GM10248 (cell line): Measurements from ENCODE around the gene PDE10A.
"Not testable (repeated sequence)": the region's sequence is repeated elsewhere in the genome, so short reads cannot be mapped to it uniquely, and the experiment has no call there.

Experiments
- CTCF ChIA-PET: fragments of 300-600 bp; sonication (Branson Sonifier 250); formaldehyde crosslinking; extraction: SDS; loops from one replicate; lab custom pipeline; 2021; ENCODE audit warnings: antibody characterized with exemption; lab: Yijun Ruan, JAX
- POLR2A ChIA-PET: fragments of 350-650 bp; sonication (Branson Sonifier 250); formaldehyde crosslinking; extraction: SDS; loops from one replicate; lab custom pipeline; 2020; ENCODE audit warnings: antibody characterized with exemption; lab: Yijun Ruan, JAX
- DNase-seq: peaks from one replicate; pipeline ENCODE4 v3.0.0; 2012; ENCODE audit errors: extremely low spot score
- TF ChIP-seq, protein P1 (sequence below): IDR thresholded peaks from 2 replicates; pipeline ENCODE4 v1.5.1; 2012; ENCODE audit warnings: mild to moderate bottlenecking, low read depth; ENCODE audit errors: extremely low read depth, missing control alignments, control extremely low read depth

The PDE10A gene

DNA sequence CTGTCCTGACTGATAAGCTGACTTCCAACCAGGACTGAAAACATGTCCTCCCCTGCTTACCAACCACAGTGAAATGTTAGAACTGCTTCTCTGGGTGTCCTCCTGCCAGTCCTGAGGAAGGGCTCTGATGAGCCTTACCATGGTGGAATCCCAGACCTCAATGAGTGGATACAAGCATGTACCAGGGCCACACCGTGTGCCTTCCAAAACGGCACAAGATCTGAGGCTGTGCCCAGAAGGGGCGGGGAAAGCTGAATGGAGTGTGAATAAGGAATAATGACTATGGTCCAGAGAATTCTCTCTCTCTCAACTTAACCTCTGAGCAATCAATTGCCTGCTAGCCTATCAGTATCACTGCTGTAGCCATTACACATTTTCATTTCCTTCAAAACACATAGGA lies 51.7 kb downstream of the PDE10A start:
- TF ChIP-seq, protein P1, sequence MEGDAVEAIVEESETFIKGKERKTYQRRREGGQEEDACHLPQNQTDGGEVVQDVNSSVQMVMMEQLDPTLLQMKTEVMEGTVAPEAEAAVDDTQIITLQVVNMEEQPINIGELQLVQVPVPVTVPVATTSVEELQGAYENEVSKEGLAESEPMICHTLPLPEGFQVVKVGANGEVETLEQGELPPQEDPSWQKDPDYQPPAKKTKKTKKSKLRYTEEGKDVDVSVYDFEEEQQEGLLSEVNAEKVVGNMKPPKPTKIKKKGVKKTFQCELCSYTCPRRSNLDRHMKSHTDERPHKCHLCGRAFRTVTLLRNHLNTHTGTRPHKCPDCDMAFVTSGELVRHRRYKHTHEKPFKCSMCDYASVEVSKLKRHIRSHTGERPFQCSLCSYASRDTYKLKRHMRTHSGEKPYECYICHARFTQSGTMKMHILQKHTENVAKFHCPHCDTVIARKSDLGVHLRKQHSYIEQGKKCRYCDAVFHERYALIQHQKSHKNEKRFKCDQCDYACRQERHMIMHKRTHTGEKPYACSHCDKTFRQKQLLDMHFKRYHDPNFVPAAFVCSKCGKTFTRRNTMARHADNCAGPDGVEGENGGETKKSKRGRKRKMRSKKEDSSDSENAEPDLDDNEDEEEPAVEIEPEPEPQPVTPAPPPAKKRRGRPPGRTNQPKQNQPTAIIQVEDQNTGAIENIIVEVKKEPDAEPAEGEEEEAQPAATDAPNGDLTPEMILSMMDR: no peak
- DNase-seq: no peak
- POLR2A ChIA-PET: no interaction called here
- CTCF ChIA-PET: no interaction called here

DNA sequence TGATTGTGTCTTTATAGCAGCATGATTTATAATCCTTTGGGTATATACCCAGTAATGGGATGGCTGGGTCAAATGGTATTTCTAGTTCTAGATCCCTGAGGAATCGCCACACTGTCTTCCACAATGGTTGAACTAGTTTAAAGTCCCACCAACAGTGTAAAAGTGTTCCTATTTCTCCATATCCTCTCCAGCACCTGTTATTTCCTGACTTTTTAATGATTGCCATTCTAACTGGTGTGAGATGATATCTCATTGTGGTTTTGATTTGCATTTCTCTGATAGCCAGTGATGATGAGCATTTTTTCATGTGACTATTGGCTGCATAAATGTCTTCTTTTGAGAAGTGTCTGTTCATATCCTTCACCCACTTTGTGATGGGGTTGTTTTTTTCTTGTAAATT lies 54.5 kb downstream of the PDE10A start:
- CTCF ChIA-PET, DNase-seq, POLR2A ChIA-PET: not testable (repeated sequence)

DNA sequence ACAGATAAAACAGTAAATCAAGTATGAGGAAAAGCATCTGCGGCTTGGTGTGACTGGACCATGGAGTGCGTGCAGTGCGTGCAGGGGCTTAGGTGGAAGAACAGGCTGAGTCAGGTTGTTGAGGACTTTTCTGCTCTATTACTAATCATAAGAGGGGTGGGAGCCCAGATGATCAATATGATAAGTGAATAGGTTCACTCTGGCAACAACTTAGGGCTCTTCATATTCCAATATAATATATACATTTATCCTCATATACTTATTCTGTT lies 56.4 kb downstream of the PDE10A start:
- DNase-seq: no peak
- CTCF ChIA-PET: no interaction called here
- POLR2A ChIA-PET: no interaction called here
- TF ChIP-seq, protein P1: no peak

DNA sequence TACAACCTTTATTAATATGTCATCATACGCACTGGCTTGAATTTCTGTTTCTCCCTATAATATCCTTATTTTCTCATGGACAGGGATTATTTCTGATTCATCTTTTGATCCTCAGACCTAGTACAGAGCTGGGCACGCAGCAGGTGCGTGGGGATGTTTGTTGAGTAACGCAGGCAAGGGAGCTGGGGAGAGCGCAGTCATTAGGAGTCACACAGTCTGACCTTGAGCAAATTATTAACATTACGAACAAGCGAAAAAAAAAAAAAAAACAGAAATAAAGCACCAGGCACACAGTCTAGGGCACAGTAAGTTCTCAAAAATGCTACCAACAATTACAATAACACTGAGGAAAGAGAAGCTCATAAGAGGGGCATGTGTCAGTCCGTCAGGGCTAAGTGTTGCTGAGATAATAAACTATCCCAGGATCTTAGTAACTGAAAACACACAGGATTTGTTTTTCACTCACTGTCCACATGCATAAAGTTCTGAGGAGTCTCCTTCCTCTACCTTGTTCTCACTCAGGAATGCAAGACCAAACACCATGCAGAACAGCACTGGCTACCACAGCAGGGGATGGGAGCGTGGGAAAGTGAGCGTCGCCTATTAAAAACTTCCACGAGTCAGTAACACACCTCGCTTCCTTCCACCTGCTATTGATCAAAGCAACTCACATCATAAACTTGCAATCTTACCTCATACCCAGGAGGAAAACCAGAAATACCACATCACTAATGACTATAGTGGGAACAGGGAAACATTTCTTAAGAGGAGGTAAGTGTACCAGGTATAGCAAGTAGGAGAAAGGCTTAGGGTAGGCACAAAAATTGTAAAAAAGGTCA lies 56.9 kb downstream of the PDE10A start:
- TF ChIP-seq, protein P1: no peak
- CTCF ChIA-PET: no interaction called here
- no peak for DNase-seq
- POLR2A ChIA-PET: no interaction called here

DNA sequence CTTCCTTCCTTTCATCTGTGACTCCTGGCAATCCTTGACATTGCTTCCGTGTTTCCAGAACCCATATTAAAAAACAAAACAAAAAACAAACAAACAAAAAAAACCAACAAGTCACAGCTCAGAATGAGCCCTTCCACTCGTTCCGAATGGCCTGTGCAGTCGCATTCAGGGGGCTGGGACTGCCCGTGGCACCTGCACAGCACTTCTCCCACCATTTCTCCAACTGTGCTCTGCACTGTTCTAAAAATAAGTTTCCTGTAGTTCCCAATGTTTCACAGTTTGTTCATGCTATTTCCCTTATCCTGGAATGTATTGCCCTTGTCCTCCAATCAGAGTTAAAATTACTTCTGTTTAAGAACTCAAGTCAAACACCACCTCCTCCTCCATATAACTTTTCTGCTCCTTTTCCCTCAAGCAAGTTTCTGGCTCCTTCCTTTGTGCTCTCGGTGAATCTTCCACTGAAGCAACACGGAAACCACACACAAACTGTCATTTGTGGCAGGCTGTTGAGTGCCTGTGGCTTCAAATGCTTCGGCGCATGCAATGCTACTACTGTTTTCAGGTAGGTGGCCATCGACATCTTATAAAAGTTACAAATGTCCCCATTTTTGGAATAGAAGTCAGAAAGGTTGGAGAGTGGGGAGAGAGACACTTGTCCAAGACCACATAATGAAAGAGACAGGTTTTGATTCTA lies 57.7 kb downstream of the PDE10A start:
- CTCF ChIA-PET: interaction anchor here (1.0 kb wide), 1 partner anchor 9 kb away, joined by 3 read pairs; no protein-coding TSS in a partner anchor
- DNase-seq: no peak
- POLR2A ChIA-PET: no interaction called here
- TF ChIP-seq, protein P1: no peak

DNA sequence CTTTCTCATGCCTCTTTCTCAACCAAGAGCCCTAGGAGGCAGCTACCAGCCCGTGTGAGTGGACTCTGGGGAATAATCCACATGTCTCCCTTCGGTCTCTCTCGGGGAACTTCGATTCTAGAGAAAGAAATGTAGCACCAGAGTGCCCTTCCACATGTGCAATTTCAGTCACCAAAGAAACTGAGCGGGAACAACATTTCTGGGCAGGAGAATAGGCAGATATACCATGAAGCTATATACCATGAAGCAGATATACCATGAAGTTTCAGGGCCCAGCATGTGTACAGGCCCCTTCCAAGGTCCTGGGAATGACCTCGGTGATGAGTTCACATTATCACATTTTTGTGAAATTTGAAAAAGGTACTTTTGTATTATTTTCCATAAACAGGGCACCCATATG lies 60.8 kb downstream of the PDE10A start:
- CTCF ChIA-PET: no interaction called here
- DNase-seq: no peak
- POLR2A ChIA-PET: no interaction called here
- TF ChIP-seq, protein P1: no peak

DNA sequence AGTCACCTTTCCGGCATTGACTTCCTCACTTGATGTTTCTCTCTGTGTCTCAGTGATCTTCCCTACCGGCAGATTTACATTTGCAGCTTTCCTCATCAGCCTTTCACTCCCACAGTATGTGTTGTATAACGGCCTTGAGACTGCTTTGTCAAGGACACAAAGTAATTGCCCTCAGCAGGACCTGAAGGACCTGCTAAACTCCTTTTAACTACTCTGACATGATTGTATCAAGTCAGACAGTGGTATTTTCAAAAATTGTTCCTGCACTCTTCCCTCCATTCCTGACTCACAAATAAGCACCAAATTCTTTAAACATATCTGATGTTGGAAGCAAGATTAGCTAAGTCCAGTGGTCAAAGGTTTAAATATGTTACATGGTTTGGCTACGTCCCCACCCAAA lies 62.4 kb downstream of the PDE10A start:
- ChIA-PET CTCF (interaction anchor here (1.8 kb wide), 1 partner anchor 18 kb away, joined by 4 read pairs; no protein-coding TSS in a partner anchor), POLR2A (no interaction called here)
- DNase-seq: no peak
- TF ChIP-seq, protein P1: no peak
